Stimulated activated naive CD4-positive, alpha-beta T cell treated with Interleukin-2 at 50 U/mL for 16 hours (primary cell): ENCODE measurements around the gene EGFLAM.

Source experiments
- DNase-seq: peaks from one replicate; lab custom pipeline; 2025; lab: John Stamatoyannopoulos, UW

EGFLAM gene

GRCh38 chr5:38471709-38472108 is 213.3 kb downstream of the EGFLAM start:
- no peak for DNase-seq

- no peak for DNase-seq
These were observed 214.2 kb downstream of the EGFLAM start for GRCh38 chr5:38472541-38472940.

GRCh38 chr5:38473008-38473407 is 214.6 kb downstream of the EGFLAM start:
- no peak for DNase-seq

DNA sequence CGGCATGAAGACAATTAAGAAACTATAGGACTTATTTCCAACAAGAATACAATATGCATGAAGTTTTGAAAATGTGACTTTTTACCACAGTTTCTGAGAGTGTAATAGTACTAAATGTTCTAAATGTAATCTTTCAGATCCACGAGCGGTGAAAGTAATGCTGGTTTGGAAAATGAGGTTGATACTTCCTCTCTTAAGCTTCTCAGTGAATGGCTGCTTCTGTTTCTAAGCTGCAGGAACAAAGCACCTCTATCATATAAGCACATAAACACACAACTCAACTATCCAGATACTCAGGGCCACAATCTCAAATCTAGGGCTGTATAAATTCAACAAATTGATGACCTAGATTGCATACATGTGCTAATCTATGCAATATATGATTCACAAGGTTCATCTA is 219.8 kb downstream of the EGFLAM start:
- DNase-seq: no peak

DNA sequence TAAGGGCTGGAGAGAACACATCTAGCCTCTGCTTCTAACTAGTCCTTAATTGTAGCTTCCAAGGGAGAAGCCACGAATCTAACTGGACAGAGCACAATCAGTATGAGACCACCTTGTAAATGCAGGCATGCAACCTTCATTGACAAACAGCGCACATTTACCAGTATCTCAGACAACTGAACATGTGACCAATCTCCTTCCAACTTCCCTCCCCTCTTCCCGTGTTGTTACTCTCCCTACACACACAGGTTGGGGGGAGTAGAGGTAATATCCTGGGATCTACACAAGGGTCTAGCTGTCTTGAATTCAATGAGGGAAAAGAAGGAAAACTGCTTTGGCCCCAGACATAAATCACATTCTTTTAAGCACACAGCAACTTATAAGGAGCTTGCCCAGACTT is 220.5 kb downstream of the EGFLAM start:
- DNase-seq: no peak

DNA sequence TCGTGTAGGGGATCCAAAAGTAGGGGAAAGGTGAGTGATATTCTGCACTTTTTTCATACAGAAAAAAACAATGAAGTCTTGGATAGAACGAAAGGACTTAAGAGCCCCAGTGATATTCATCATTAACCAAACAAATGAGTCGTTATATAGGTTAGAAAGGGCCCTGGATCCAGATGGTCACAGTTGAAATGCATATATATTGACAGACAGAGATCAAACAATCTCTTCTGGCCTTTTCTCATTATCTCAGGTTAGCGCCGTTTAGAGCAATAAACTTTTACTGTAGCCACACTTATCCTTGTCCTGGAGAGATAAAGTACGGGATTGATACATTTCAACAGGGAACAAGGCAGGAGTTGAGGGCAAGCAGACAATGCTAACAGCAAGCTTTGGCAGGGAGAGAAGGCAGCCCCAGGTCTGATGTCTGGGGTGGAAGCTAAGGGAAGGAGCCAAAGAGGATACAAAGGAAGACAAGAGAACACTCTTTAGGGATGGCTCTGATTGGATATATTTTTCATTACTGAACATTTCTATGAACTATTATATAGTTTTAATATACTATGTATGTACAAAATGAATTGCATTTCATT is 221.1 kb downstream of the EGFLAM start:
- no peak for DNase-seq

DNA sequence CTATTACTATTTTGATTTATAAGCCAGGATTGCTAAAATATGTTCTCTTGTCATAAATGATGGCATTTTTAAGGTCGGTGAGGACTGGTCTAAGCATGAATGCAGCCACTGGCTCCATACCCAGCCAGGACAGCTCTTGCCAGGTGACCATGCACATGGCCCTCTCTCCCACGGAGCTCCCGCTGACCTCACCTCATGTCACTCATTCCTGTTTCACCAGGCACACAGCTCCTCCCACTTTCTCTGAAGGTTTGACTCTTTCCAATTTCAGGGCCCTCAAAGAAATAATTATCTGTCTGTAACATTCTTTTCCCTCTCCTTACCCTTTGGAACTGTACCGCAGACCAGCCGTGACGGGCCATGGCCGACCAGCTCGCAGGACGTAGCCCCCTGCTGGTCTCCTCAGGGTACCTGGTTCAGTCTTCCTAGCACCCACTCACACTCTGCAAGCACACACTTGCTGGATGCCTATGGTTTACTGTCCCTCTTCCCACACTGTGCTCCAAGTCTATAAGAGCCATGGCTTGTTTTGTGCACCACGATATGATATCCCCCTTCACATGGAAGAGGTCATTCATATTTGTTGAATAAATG is 225.5 kb downstream of the EGFLAM start:
- DNase-seq: no peak

DNA sequence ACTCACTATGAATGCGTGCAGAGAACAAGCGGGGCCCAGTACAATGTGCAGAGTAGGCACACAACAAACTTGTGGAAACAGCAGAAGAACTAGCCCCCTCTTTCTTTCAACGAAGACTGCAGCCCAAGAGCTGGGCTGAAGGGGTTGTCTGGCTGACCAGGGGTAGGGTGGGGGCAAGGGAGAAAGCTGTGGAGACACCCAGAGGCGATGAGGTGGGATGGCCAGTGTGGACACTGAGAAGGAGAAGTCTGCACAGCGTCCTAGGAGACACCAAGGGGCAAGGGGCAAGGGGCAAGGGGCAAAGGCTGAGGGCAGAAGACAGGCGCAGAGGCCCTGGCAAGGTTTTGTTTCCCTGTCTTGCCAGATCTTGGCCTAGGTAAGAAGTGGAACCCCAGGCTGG is 235.8 kb downstream of the EGFLAM start:
- no peak for DNase-seq

GRCh38 chr5:38494763-38495162 is 236.4 kb downstream of the EGFLAM start:
- DNase-seq: no peak

DNA sequence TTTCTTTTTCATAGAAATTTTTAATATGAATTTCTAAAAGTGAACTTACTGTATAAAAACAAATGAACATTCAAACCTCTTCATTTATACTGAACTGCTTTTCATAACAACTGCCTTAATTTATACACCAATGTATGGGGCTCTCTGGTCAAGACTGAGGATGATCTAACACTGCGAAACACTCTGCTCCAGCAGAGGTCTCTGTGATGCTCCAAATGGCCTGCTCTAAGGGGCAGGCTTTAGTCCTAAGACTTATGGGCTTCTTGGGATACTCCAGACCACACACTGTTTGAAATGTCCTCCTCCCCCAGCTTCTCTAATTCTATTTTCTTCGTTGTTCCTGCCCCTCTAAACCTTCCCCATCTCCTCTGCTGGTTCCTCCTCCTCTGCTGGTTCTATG is 239.6 kb downstream of the EGFLAM start:
- DNase-seq: no peak

DNA sequence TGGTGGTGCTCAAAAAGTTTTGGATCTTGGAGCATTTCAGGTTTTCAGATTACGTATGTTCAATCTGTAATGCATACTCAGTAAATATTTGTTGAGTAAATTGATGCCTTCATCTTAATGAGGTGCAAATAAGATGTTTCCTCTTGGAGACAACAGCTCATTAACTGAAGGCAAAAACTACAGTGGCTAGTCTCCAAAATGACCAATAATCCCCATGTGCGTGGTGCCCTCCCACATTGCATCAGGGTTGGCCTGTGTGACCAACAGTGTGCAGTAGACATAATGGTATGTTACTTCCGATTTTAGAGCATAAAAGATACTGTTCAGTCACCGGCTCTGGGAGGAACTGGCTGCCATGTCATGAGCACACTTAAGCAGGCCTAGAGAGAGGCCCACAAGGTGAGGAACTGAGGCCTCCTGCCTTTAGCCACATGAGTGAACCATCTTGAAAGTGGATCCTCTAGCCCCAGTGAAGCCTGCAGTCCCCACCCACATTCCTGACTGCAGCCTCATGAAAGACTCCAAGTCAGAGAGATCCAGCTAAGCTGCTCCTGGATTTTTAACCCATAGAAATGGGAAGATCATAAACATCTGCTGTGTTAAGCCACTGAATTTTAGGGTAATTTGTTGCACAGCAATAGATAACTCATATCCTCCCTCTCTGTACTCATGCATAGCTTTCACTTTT is 242.4 kb downstream of the EGFLAM start:
- no peak for DNase-seq

DNA sequence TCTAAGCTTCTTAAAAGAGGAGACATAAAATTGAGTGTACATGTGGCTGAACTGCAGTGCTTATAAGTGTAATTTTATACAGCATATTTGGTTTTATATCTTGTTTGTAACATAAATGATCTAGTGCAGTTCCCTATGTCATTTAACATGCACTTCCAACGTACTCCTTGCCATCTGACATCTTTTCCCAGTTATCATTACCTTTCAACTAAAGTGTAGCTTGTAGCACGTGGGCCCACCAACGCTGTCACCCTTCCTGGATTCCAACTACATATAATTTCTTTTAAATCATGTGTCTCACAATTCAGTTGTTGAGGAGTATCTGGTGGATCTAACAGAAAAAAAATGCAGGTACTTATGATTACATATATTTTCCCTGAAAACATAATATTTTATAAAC is 247.9 kb downstream of the EGFLAM start:
- no peak for DNase-seq

- DNase-seq: no peak
These were observed 250.8 kb downstream of the EGFLAM start for GRCh38 chr5:38509185-38509584.
